Neutrophil (primary cell): ENCODE measurements around the gene PTTG1IP2.

Source experiments
- H3K27ac ChIP-seq: fragments of 200-600 bp; sonication (generic); 2 replicates; pipeline ENCODE4 v1.5.1; 2016; ENCODE audit warnings: mild to moderate bottlenecking, moderate library complexity
- H3K27me3 ChIP-seq: fragments of 200-600 bp; sonication (generic); 2 replicates; pipeline ENCODE4 v1.6.0; 2016; ENCODE audit warnings: mild to moderate bottlenecking
- H3K36me3 ChIP-seq: fragments of 200-600 bp; sonication (generic); 2 replicates; pipeline ENCODE4 v1.5.1; 2017
- H3K4me1 ChIP-seq, 2 experiments: fragments of 200-600 bp in 1 of 2; sonication (generic) in 1 of 2; 1 replicate in 1 of 2; 2 replicates in 1 of 2; pipeline versions ENCODE4 v1.5.1 to v1.6.1; 2013 to 2016; ENCODE audit warnings: low read depth in 1 of 2, low read length in 1 of 2, mild to moderate bottlenecking in 1 of 2, moderate library complexity in 1 of 2; ENCODE audit not compliant: control insufficient read depth in 1 of 2, insufficient read depth in 1 of 2
- H3K4me3 ChIP-seq, 2 experiments: fragments of 200-600 bp in 1 of 2; sonication (generic) in 1 of 2; 1 replicate in 1 of 2; 2 replicates in 1 of 2; pipeline ENCODE4 v1.5.1; 2013 to 2016; ENCODE audit warnings: low read depth in 1 of 2, low read length in 1 of 2, mild to moderate bottlenecking in 1 of 2, moderate library complexity in 1 of 2
- H3K9me3 ChIP-seq: fragments of 200-600 bp; sonication (generic); 2 replicates; pipeline ENCODE4 v1.5.1; 2016
- CTCF ChIP-seq: fragments of 200-600 bp; sonication (generic); IDR thresholded peaks from 2 replicates; pipeline ENCODE4 v1.5.1; 2016; ENCODE audit warnings: antibody characterized with exemption

PTTG1IP2 gene

DNA sequence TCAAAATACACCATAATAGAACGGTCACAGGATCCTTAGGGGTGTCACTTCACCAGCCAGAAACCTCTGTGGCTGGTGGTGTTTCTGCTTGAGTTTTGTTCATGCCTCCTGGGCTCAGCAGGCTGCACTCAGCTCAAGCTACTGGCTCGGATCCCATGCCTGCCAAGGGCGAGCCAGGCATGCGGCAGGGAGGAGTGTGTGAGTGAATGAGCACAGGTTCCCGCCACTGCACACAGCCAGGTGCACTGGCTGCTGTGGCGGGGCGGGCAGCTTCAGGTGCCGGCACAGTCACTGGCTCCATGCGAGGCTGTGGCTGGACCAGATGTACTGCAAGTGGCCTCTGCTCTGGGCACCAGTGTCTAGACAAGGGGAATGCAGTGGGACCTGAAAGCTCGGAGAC lies 36.7 kb upstream of the PTTG1IP2 start:
- H3K36me3 ChIP-seq = no peaks in the 10 kb centered on the region
- H3K4me1 ChIP-seq = no peaks in the 10 kb centered on the region
- H3K4me3 ChIP-seq = no peak overlapping the region
- no peak overlapping the region for H3K27ac ChIP-seq
- no peak for TF ChIP-seq CTCF
- H3K27me3 ChIP-seq = peaks cover 5% of the 10 kb centered on the region
- no peaks in the 10 kb centered on the region for H3K9me3 ChIP-seq

DNA sequence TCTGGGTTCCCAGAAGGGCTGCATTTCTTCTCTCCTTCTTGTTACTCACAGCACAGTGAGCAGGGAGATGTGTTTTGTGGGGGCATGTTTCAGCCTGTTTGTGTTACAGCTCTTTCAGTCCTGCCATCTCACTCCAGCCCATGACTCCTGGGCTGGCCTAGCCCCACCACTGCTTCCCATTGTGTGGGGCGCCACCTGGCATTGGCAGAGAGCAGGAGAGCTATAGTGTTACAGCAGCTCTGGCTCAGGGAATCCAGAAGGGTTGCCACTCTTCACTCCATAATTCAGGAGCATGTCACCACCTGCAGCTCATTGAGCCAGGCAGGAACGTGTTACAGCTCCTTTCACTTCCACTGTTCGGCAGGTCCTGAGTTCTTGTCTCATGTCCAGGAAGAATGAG lies 36.2 kb upstream of the PTTG1IP2 start:
- Histone ChIP-seq H3K27ac (no peak overlapping the region), H3K27me3 (peaks cover 5% of the 10 kb centered on the region), H3K9me3 (no peaks in the 10 kb centered on the region), H3K36me3 (no peaks in the 10 kb centered on the region), H3K4me3 (no peak overlapping the region), H3K4me1 (no peaks in the 10 kb centered on the region)
- TF ChIP-seq CTCF = no peak

- Histone ChIP-seq H3K36me3 (no peaks in the 10 kb centered on the region), H3K9me3 (no peaks in the 10 kb centered on the region), H3K27me3 (no peaks in the 10 kb centered on the region), H3K4me3 (no peak overlapping the region), H3K27ac (no peak overlapping the region), H3K4me1 (no peaks in the 10 kb centered on the region)
- no peak for TF ChIP-seq CTCF
Observed at GRCh38 chr7:90445633-90446032, 23.8 kb upstream of the PTTG1IP2 start.

GRCh38 chr7:90446137-90446899 lies 23.1 kb upstream of the PTTG1IP2 start:
- Histone ChIP-seq H3K27me3 (no peaks in the 10 kb centered on the region), H3K9me3 (no peaks in the 10 kb centered on the region), H3K27ac (no peak overlapping the region), H3K36me3 (no peaks in the 10 kb centered on the region), H3K4me1 (no peaks in the 10 kb centered on the region), H3K4me3 (no peak overlapping the region)
- TF ChIP-seq CTCF = no peak

GRCh38 chr7:90453259-90453891 lies 16.1 kb upstream of the PTTG1IP2 start:
- no peaks in the 10 kb centered on the region for H3K27me3 ChIP-seq
- no peaks in the 10 kb centered on the region for H3K9me3 ChIP-seq
- no peaks in the 10 kb centered on the region for H3K36me3 ChIP-seq
- peaks cover 0 to 5% of the 10 kb centered on the region in 2 experiments for H3K4me1 ChIP-seq
- no peak overlapping the region for H3K27ac ChIP-seq
- no peak for TF ChIP-seq CTCF
- no peak overlapping the region for H3K4me3 ChIP-seq
